Activated CD8-positive, alpha-beta T cell treated with anti-CD3 and anti-CD28 coated beads, Interleukin-2, amount 10 ng/mL, durations not matched to agents 7 days and 5 days (primary cell): ENCODE measurements around the gene MGMT. TPM values are rescaled to one million over a fixed set of nuclear protein-coding genes. Genes with fewer than 3 reads are reported as not detected.
"Not testable (repeated sequence)": the region's sequence is repeated elsewhere in the genome, so short reads cannot be mapped to it uniquely, and the experiment has no call there.

Experiments
- ATAC-seq: fragments of 150-1000 bp; cut with Tn5 transposase; one replicate; pipeline ENCODE4 v1.10.0; 2021; ENCODE audit warnings: moderate library complexity
- CTCF ChIA-PET: fragments of 350-600 bp; sonication (Branson Sonifier 250); formaldehyde crosslinking; loops from one replicate; lab custom pipeline; 2021; ENCODE audit warnings: antibody characterized with exemption; lab: Charles Lee
- POLR2A ChIA-PET: fragments of 350-600 bp; sonication (Branson Sonifier 250); formaldehyde crosslinking; loops from one replicate; lab custom pipeline; 2021; ENCODE audit warnings: antibody characterized with exemption; lab: Charles Lee
- DNase-seq: peaks from one replicate; pipeline ENCODE4 v3.0.0-alpha.2; 2020
- H3K27ac Mint-ChIP-seq: one replicate; pipeline ENCODE4 v1.8.0; 2021; ENCODE audit warnings: mild to moderate bottlenecking, mixed read lengths
- H3K27me3 Mint-ChIP-seq: one replicate; pipeline ENCODE4 v1.8.0; 2021; ENCODE audit warnings: low read depth, mixed read lengths
- H3K36me3 Mint-ChIP-seq: one replicate; pipeline ENCODE4 v1.8.0; 2021; ENCODE audit warnings: low read depth, mixed read lengths
- H3K4me1 Mint-ChIP-seq: one replicate; pipeline ENCODE4 v1.8.0; 2021; ENCODE audit warnings: low read depth, mixed read lengths
- H3K4me3 Mint-ChIP-seq: one replicate; pipeline ENCODE4 v1.8.0; 2021; ENCODE audit warnings: mild to moderate bottlenecking, mixed read lengths
- H3K9me3 Mint-ChIP-seq: one replicate; pipeline ENCODE4 v1.8.0; 2022; ENCODE audit warnings: mixed read lengths; ENCODE audit not compliant: insufficient read depth
- total RNA-seq, 2 experiments: library from RNA; stranded (reverse); gene quantifications; one replicate each; pipeline ENCODE4 v1.2.3, GENCODE V29; 2021

Gene MGMT
- total RNA-seq: 10 to 100 TPM; 16.7 to 17.3 TPM

DNA sequence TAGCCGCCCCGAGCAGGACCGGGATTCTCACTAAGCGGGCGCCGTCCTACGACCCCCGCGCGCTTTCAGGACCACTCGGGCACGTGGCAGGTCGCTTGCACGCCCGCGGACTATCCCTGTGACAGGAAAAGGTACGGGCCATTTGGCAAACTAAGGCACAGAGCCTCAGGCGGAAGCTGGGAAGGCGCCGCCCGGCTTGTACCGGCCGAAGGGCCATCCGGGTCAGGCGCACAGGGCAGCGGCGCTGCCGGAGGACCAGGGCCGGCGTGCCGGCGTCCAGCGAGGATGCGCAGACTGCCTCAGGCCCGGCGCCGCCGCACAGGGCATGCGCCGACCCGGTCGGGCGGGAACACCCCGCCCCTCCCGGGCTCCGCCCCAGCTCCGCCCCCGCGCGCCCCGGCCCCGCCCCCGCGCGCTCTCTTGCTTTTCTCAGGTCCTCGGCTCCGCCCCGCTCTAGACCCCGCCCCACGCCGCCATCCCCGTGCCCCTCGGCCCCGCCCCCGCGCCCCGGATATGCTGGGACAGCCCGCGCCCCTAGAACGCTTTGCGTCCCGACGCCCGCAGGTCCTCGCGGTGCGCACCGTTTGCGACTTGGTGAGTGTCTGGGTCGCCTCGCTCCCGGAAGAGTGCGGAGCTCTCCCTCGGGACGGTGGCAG is at the start of gene MGMT:
Gene MGMT, plus strand, starts transcription at position 539 of the 656 bp plus-strand sequence.
- H3K4me1 Mint-ChIP-seq: peaks cover 8% of the 10 kb centered on the region
- peak; percentile 99 for ATAC-seq
- CTCF ChIA-PET: no interaction called here

DNA sequence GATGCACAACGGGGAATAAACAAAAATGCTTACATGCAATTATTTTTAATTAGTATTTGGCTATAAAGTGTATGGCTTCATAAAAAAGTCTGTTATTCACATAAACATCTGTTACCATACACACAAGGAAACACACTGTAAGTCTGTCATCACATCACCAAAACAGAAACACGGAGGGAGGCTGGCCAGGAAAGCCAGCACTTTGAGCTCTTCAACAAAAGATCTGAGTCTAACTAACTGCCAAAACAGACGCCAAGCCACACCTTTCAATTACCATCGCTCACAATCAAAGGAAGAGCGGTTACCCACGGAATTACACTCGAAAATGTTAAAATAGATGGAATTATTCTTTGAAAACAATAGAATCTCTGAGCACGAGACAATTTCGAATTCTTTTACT is 49.2 kb upstream of the MGMT start:
- no peak overlapping the region for H3K4me3 Mint-ChIP-seq
- H3K36me3 Mint-ChIP-seq: no peaks in the 10 kb centered on the region
- no peaks in the 10 kb centered on the region for H3K4me1 Mint-ChIP-seq
- no peak overlapping the region for H3K27ac Mint-ChIP-seq
- POLR2A ChIA-PET: no interaction called here
- no peaks in the 10 kb centered on the region for H3K9me3 Mint-ChIP-seq
- DNase-seq (no peak), ATAC-seq (no peak)
- H3K27me3 Mint-ChIP-seq: peaks cover 2% of the 10 kb centered on the region
- CTCF ChIA-PET: no interaction called here

More for the DNA sequence above, at the start of gene MGMT:
- Mint-ChIP-seq H3K9me3 (no peaks in the 10 kb centered on the region), H3K27me3 (no peaks in the 10 kb centered on the region), H3K4me3 (peak within 1 kb of the TSS; percentile 76), H3K36me3 (peaks cover 12% of the 10 kb centered on the region), H3K27ac (peak within 1 kb of the TSS; percentile 74)
- POLR2A ChIA-PET: interaction anchor here (1.2 to 1.5 kb wide), 2 partner anchors 9 to 645 kb away, joined by 3 read pairs; no protein-coding TSS in a partner anchor
- peak; percentile 98 for DNase-seq

DNA sequence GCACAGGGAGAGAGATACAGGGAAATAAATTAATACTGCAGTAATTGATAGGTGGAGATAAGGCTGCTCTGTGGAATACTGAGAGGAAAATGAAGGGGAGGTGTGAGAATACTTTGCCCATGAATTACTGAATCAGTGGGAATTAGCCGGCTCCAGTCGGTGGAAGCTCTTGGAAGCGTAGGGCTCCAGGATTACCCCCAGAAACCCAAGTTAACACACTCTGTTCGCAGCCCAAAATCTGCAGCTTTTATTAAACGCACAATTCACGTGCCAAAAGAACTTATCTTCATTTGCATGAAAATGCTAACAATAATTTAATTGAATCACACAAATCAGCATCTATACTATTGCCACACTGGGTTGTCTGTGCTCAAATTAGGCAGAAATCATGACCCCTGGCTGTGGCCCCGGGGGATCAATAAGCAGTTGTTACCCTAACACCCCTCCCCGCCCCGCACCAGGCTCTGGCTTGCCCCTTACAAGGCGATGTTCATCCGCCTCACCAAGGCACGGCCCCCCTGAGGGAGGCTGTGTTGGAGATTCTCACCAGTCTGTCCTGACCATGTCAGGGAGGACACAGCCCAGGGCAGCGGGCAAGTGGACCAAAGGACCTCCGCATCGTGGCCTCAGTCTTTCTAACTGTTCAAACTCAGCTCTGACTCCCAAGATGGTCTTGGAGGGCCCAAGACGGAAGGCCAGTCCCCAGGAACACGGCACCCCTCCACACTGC is 48.4 kb upstream of the MGMT start:
- CTCF ChIA-PET: no interaction called here
- Mint-ChIP-seq H3K9me3 (no peaks in the 10 kb centered on the region), H3K4me3 (no peak overlapping the region), H3K4me1 (no peaks in the 10 kb centered on the region), H3K27me3 (peaks cover 2% of the 10 kb centered on the region), H3K36me3 (no peaks in the 10 kb centered on the region), H3K27ac (no peak overlapping the region)
- DNase-seq: no peak
- POLR2A ChIA-PET: no interaction called here
- no peak for ATAC-seq

DNA sequence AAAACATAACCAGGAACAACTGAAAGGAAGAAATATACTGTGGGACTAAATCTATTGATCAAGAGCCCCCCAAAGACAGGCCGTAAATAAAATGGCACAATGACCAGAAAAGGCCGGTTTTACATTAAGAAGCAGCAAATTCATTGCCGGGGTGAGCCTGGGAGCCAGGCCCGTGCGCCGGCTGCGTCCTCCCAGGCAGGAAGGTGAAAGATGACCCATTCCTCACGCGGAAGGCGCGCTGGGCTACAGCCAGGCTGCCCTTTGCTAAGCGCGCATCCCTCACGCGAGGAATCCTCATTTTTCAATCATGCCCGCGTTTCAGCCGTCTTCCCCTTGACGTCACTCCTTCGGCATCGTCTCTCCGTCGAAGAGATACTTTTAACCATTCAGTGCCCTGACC is 47.6 kb upstream of the MGMT start:
- Mint-ChIP-seq H3K9me3 (no peaks in the 10 kb centered on the region), H3K27me3 (peaks cover 2% of the 10 kb centered on the region), H3K36me3 (no peaks in the 10 kb centered on the region), H3K4me3 (no peak overlapping the region), H3K27ac (no peak overlapping the region), H3K4me1 (no peaks in the 10 kb centered on the region)
- ChIA-PET CTCF (no interaction called here), POLR2A (no interaction called here)
- DNase-seq (no peak), ATAC-seq (no peak)

DNA sequence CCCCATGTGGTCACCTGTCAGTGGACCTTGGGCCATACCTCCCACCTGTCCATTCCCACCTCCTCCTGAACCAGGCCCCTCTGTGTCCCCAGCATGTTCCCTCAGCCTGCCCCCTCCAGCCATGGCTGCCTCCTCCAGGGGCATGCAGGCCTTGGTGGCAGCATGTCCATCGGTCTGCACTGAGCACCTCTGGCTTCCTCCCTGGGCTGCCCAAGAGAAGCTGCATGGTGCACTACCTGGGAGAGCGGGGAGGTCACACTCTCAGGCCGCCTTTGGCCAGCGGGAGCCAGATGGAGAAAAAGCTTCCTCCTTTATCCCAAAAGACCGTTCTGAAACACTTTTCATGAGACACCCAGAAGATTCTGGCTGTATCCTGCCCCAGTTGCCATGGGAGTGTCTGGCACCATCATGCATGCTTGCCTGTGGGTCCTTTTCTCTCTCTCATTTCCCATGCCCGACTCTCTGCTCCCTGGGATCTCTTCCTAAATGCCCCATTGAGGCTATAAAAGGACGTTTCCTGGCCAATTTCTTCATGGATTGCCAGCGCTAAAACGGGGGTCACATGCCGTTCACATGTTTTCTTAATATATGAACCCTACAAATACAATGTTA is 45.5 kb upstream of the MGMT start:
- POLR2A ChIA-PET: no interaction called here
- no peak overlapping the region for H3K4me3 Mint-ChIP-seq
- H3K27me3 Mint-ChIP-seq: peaks cover 2% of the 10 kb centered on the region
- DNase-seq (no peak), ATAC-seq (no peak)
- H3K27ac Mint-ChIP-seq: no peak overlapping the region
- H3K36me3 Mint-ChIP-seq: no peaks in the 10 kb centered on the region
- CTCF ChIA-PET: no interaction called here
- no peaks in the 10 kb centered on the region for H3K4me1 Mint-ChIP-seq
- no peaks in the 10 kb centered on the region for H3K9me3 Mint-ChIP-seq

DNA sequence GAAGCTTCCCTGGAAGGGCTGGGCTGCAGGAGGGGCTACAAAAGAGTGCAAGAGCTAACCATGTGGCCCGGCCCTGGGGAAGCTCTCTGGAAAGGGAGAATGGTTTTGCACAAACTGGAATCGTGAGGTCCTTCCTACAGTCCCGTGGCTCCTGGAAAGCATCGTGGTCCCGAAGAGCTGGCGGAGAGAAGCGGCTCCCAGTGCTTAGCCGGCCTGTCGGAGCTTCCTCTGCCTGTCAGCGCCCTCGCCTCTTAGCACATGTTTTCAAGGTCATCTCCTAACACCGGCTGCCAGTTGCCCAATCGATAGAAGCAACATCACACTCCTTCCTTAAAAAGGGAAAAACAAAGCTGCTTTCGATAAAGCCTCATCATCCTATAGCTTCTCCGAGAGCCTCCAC is 42.1 kb upstream of the MGMT start:
- Mint-ChIP-seq H3K36me3 (no peaks in the 10 kb centered on the region), H3K4me1 (no peaks in the 10 kb centered on the region), H3K27me3 (peaks cover 2% of the 10 kb centered on the region), H3K9me3 (no peaks in the 10 kb centered on the region), H3K27ac (no peak overlapping the region), H3K4me3 (no peak overlapping the region)
- ChIA-PET POLR2A (no interaction called here), CTCF (no interaction called here)
- DNase-seq: no peak
- no peak for ATAC-seq

DNA sequence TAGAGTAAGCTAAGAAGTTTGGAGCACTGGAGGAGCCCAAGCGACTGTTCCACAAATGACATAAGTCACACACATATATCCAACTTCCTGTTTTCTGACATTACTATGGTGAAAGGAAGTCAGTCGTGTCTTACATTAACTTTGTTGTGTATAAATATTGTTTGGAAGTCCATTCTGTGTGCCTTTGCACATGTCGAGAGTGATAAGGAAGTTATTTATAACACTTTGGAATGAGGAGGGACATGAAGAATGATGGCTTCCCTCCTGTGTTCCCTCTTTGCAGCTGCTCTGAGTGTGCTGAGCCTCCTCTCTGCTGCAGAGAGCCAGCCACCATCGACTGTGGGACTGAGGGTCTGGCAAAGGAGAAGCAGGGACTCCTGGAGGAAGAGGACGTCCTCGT is 40.4 kb upstream of the MGMT start:
- no peaks in the 10 kb centered on the region for H3K36me3 Mint-ChIP-seq
- DNase-seq (no peak), ATAC-seq (no peak)
- ChIA-PET CTCF (no interaction called here), POLR2A (no interaction called here)
- H3K27me3 Mint-ChIP-seq: peaks cover 7% of the 10 kb centered on the region
- H3K4me1 Mint-ChIP-seq: no peaks in the 10 kb centered on the region
- H3K4me3 Mint-ChIP-seq: no peak overlapping the region
- no peak overlapping the region for H3K27ac Mint-ChIP-seq
- no peaks in the 10 kb centered on the region for H3K9me3 Mint-ChIP-seq

DNA sequence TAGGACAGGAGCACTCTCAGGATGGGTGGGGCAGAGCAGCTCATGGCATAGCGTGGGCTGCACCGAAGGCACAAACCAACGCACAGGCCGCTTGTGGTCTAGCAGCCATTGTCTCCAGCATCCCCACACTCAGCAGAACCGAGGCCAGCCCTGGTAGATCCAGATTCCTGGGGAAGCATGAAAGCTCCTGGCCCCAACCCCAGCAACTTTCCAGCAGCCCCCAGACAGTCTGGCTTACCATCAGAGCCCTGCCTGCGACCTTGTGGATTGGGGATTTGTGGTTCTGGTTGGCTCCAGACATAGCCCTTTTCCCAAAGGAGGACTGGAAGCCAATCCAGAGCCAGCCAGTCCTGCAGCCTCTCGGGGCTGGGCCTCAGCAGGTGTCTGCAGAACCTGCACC is 33.8 kb upstream of the MGMT start:
- DNase-seq (no peak), ATAC-seq (no peak)
- CTCF ChIA-PET: no interaction called here
- H3K4me1 Mint-ChIP-seq: no peaks in the 10 kb centered on the region
- no peaks in the 10 kb centered on the region for H3K9me3 Mint-ChIP-seq
- POLR2A ChIA-PET: no interaction called here
- H3K36me3 Mint-ChIP-seq: no peaks in the 10 kb centered on the region
- no peak overlapping the region for H3K27ac Mint-ChIP-seq
- no peak overlapping the region for H3K4me3 Mint-ChIP-seq
- H3K27me3 Mint-ChIP-seq: peaks cover 5% of the 10 kb centered on the region

DNA sequence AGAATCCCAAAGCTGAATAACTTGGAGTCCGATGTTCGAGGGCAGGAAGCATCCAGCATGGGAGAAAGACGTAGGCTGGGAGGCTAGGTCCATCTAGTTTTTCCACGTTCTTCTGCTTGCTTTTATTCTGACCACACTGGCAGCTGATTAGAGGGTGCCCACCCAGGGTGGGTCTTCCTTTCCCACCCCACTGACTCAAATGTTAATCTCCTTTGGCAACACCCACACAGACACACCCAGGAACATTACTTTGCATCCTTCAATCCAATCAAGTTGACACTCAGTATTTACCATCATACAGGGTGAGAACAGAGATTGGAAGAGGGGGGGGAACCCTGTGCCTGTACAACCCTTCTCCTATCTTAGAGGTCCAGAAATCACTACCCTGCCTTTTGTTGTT is 31.3 kb upstream of the MGMT start:
- H3K4me3 Mint-ChIP-seq, POLR2A ChIA-PET, ATAC-seq, H3K27ac Mint-ChIP-seq, CTCF ChIA-PET, H3K27me3 Mint-ChIP-seq, DNase-seq, H3K9me3 Mint-ChIP-seq, H3K4me1 Mint-ChIP-seq, H3K36me3 Mint-ChIP-seq: not testable (repeated sequence)

DNA sequence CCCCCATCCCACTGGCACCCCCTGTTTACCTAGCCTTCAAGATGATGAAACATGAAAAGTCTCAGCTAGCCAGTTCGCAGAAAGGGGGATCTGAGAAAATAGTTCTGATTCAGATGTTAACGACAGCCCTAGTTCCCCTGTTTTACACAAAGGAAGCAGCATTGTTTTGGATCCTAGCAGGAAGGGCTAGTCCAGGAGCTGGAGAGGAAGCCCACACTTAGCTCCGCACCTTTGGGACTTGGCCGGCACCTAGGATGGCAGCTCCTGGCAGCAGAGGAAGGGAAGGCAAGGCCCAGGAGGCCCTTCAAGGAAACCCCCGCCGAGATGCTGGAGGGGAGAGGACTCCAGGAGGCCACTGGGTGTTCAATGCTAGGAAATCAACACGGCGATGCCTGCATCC is 29.0 kb upstream of the MGMT start:
- DNase-seq: no peak
- ChIA-PET POLR2A (no interaction called here), CTCF (no interaction called here)
- H3K27ac Mint-ChIP-seq: no peak overlapping the region
- ATAC-seq: no peak
- H3K4me3 Mint-ChIP-seq: no peak overlapping the region
- H3K36me3 Mint-ChIP-seq: no peaks in the 10 kb centered on the region
- H3K4me1 Mint-ChIP-seq: no peaks in the 10 kb centered on the region
- H3K27me3 Mint-ChIP-seq: no peaks in the 10 kb centered on the region
- no peaks in the 10 kb centered on the region for H3K9me3 Mint-ChIP-seq

DNA sequence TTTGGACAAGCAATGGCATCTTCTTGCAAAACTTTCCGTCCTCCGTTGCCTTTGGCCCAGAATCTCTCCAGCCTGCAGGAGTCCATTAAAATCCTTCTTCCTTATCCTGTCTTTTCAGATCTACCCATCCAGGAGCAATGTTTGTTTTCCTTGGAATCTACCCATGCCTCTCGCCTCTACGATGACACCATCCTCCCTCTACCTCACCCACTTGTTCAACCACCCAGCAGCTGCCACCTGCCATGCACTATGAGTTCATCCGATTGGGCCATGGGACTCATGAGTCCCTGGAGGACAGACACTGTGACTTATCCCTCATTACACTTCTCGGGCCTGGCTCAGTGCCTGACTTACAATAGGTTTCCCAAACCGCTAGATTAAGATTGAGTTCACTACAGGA is 26.8 kb upstream of the MGMT start:
- CTCF ChIA-PET: no interaction called here
- no peak for ATAC-seq
- no peaks in the 10 kb centered on the region for H3K4me1 Mint-ChIP-seq
- no peak overlapping the region for H3K4me3 Mint-ChIP-seq
- H3K27ac Mint-ChIP-seq: no peak overlapping the region
- POLR2A ChIA-PET: no interaction called here
- no peaks in the 10 kb centered on the region for H3K27me3 Mint-ChIP-seq
- H3K36me3 Mint-ChIP-seq: no peaks in the 10 kb centered on the region
- no peaks in the 10 kb centered on the region for H3K9me3 Mint-ChIP-seq
- no peak for DNase-seq

DNA sequence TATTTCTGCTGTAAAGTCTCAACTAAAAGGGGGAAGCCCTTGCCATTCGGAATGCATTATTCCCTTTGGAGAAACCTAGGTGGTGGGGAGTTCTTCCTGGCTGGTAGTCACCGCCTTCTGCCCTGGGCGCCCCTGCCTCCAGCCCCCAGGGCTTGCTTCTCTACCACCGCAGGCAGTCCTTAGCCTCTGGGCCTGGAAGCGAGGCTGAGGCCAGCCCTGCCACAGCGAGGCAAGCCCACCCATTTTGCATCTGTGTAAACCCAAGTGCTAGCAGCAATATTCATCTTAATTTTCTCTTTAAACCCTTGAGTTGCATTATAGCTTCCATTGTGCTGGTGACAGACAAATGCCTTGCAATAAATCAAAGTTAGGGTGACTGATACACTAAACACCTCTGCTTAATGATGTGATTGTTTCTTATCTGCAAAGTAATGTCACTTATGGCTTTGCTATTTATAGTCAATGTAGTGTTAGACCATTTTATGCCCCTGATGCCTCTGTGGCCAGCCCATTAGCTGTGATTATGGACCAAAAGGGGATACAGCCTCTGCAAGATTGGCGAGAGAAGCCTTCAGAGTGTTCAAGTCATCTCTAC is 26.2 kb upstream of the MGMT start:
- Mint-ChIP-seq H3K9me3 (no peaks in the 10 kb centered on the region), H3K27me3 (no peaks in the 10 kb centered on the region), H3K36me3 (no peaks in the 10 kb centered on the region), H3K27ac (no peak overlapping the region), H3K4me3 (no peak overlapping the region), H3K4me1 (no peaks in the 10 kb centered on the region)
- CTCF ChIA-PET: no interaction called here
- POLR2A ChIA-PET: no interaction called here
- DNase-seq (no peak), ATAC-seq (no peak)
